Measurements from ENCODE around the gene CLTCL1. TPM values are rescaled to one million over a fixed set of nuclear protein-coding genes. Genes with fewer than 3 reads are reported as not detected.

CLTCL1 gene
- total RNA-seq, 1 donor from 2014 or later: 5.8 TPM

GRCh38 chr22:19132153-19132552 lies 159.4 kb downstream of the CLTCL1 start:
- DNase-seq (ENCODE audit: low spot score): no peak

GRCh38 chr22:19131685-19132015 lies 159.9 kb downstream of the CLTCL1 start:
- no peak for DNase-seq (ENCODE audit: low spot score)

- no peak for DNase-seq (ENCODE audit: low spot score)
Measured at GRCh38 chr22:19130959-19131684, 160.4 kb downstream of the CLTCL1 start, which contains the start of gene TSSK2. TSS of gene TSSK2 (plus strand) at chr22:19131308. CDS start at chr22:19131400, 92 bp downstream.

GRCh38 chr22:19129871-19130270 lies 161.6 kb downstream of the CLTCL1 start:
- peak; percentile 71 for DNase-seq (ENCODE audit: low spot score)

Other genes with a start within 250 kb of the CLTCL1 start
- gene DGCR2, start 169.3 kb downstream of the CLTCL1 start, total RNA-seq: 68.7 TPM
- not detected for gene TSSK2, start 160.4 kb downstream of the CLTCL1 start, total RNA-seq
- gene ESS2, start 147.1 kb downstream of the CLTCL1 start, total RNA-seq: 14.6 TPM
- not detected for gene GSC2, start 141.4 kb downstream of the CLTCL1 start, total RNA-seq
- gene SLC25A1, start 113.0 kb downstream of the CLTCL1 start, total RNA-seq: 69.9 TPM
- gene HIRA, start 140.0 kb upstream of the CLTCL1 start, total RNA-seq: 22.6 TPM
- gene MRPL40, start 140.8 kb upstream of the CLTCL1 start, total RNA-seq: 35.4 TPM
- gene C22orf39, start 156.0 kb upstream of the CLTCL1 start, total RNA-seq: 31.5 TPM
- 47.6 TPM for gene UFD1, start 187.5 kb upstream of the CLTCL1 start, total RNA-seq
- 1.1 TPM for gene CDC45, start 188.2 kb upstream of the CLTCL1 start, total RNA-seq
- gene CLDN5, start 232.7 kb upstream of the CLTCL1 start, total RNA-seq: 38.9 TPM

Measured in ureter (tissue), 1 donor.